Trophoblast cell (in vitro differentiated cells and primary cell): ENCODE results near the gene ASCL3.

Experiments
- DNase-seq, 2 donors: peaks; one replicate each; pipeline ENCODE4 v3.0.0-alpha.2; 2016
- H2AFZ ChIP-seq: 2 replicates; pipeline ENCODE4 v1.6.1; 2013; ENCODE audit warnings: low read length, moderate library complexity, mild to moderate bottlenecking; ENCODE audit not compliant: insufficient read depth, poor library complexity
- H2AK5ac ChIP-seq: 2 replicates; pipeline ENCODE4 v1.6.1; 2013; ENCODE audit warnings: mild to moderate bottlenecking, low read length
- H2BK120ac ChIP-seq: 2 replicates; pipeline ENCODE4 v1.6.1; 2013; ENCODE audit warnings: low read length, mild to moderate bottlenecking, moderate library complexity; ENCODE audit not compliant: insufficient read depth, poor library complexity
- H2BK12ac ChIP-seq: 2 replicates; pipeline ENCODE4 v1.6.1; 2013; ENCODE audit warnings: mild to moderate bottlenecking, low read length, moderate library complexity
- H2BK5ac ChIP-seq: 2 replicates; pipeline ENCODE4 v1.6.1; 2013; ENCODE audit warnings: low read length, low read depth, moderate library complexity, mild to moderate bottlenecking; ENCODE audit not compliant: poor library complexity
- H3K14ac ChIP-seq: 2 replicates; pipeline ENCODE4 v1.6.1; 2013; ENCODE audit warnings: mild to moderate bottlenecking, low read length
- H3K18ac ChIP-seq: 2 replicates; pipeline ENCODE4 v1.6.1; 2013; ENCODE audit warnings: mild to moderate bottlenecking, low read length
- H3K23ac ChIP-seq: 2 replicates; pipeline ENCODE4 v1.6.1; 2013; ENCODE audit warnings: low read length
- H3K27ac ChIP-seq: 2 replicates; pipeline ENCODE4 v1.5.1; 2013; ENCODE audit warnings: low read depth, mild to moderate bottlenecking, inconsistent platforms, low read length, moderate library complexity
- H3K27me3 ChIP-seq: 2 replicates; pipeline ENCODE4 v1.6.1; 2013; ENCODE audit warnings: inconsistent platforms, mild to moderate bottlenecking, low read length, moderate library complexity; ENCODE audit not compliant: insufficient read depth
- H3K36me3 ChIP-seq, 2 experiments: 1 replicate in 1 of 2; 2 replicates in 1 of 2; pipeline ENCODE4 v1.6.1; 2013; ENCODE audit warnings: low read length in 2 of 2, mild to moderate bottlenecking in 2 of 2, moderate library complexity in 1 of 2; ENCODE audit not compliant: insufficient read depth in 2 of 2, control insufficient read depth in 1 of 2
- H3K4ac ChIP-seq: 2 replicates; pipeline ENCODE4 v1.6.1; 2013; ENCODE audit warnings: low read depth, mild to moderate bottlenecking, low read length, moderate library complexity
- H3K4me1 ChIP-seq, 2 experiments: 1 replicate in 1 of 2; 2 replicates in 1 of 2; pipeline ENCODE4 v1.6.1; 2013; ENCODE audit warnings: low read length in 2 of 2, mild to moderate bottlenecking in 2 of 2, moderate library complexity in 1 of 2; ENCODE audit not compliant: insufficient read depth in 2 of 2, control insufficient read depth in 1 of 2
- H3K4me2 ChIP-seq: 2 replicates; pipeline ENCODE4 v1.6.1; 2013; ENCODE audit warnings: inconsistent platforms, mild to moderate bottlenecking, low read length, moderate library complexity
- H3K4me3 ChIP-seq: 2 replicates; pipeline ENCODE4 v1.5.1; 2013; ENCODE audit warnings: mild to moderate bottlenecking, low read depth, low read length, inconsistent platforms
- H3K79me1 ChIP-seq: one replicate; pipeline ENCODE4 v1.6.1; 2013; ENCODE audit warnings: low read length
- H3K79me2 ChIP-seq: 2 replicates; pipeline ENCODE4 v1.6.1; 2013; ENCODE audit warnings: low read length, mild to moderate bottlenecking; ENCODE audit not compliant: control insufficient read depth, insufficient read depth, poor library complexity
- H3K9ac ChIP-seq: 2 replicates; pipeline ENCODE4 v1.6.1; 2013; ENCODE audit warnings: mild to moderate bottlenecking, low read length
- H3K9me3 ChIP-seq: 2 replicates; pipeline ENCODE4 v1.6.1; 2013; ENCODE audit warnings: low read depth, mild to moderate bottlenecking, control low read depth, inconsistent platforms, low read length; ENCODE audit not compliant: insufficient read depth
- H4K12ac ChIP-seq: 2 replicates; pipeline ENCODE4 v1.6.1; 2013; ENCODE audit warnings: low read depth, mild to moderate bottlenecking, low read length, moderate library complexity
- H4K8ac ChIP-seq: 2 replicates; pipeline ENCODE4 v1.6.1; 2013; ENCODE audit warnings: low read depth, mild to moderate bottlenecking, low read length, moderate library complexity
- H4K91ac ChIP-seq: one replicate; pipeline ENCODE4 v1.6.1; 2013; ENCODE audit warnings: low read depth, mild to moderate bottlenecking, low read length, moderate library complexity
- WGBS: extraction: QIAGEN DNeasy Blood & Tissue Kit; methylation state at CpG from one replicate; pipeline ENCODE4 v1.1.7; 2013; ENCODE audit warnings: missing lambda C conversion rate; ENCODE audit not compliant: insufficient read length, insufficient coverage; ENCODE audit errors: extremely low coverage; 5-methylcytosine and 5-hydroxymethylcytosine counted together

The ASCL3 gene

GRCh38 chr11:8947230-8947943, 4.6 kb upstream of the ASCL3 start:
- Histone ChIP-seq H3K36me3 (peaks cover 1 to 4% of the 10 kb centered on the region in 2 experiments), H4K8ac (no peak overlapping the region), H3K23ac (no peak overlapping the region), H3K79me2 (no peaks in the 10 kb centered on the region), H3K4me3 (no peak overlapping the region), H4K12ac (no peak overlapping the region), H3K4me1 (no peaks in the 10 kb centered on the region), H3K4me2 (no peak overlapping the region), H3K27ac (no peak overlapping the region), H3K4ac (no peak overlapping the region), H2BK12ac (no peak overlapping the region), H3K27me3 (no peaks in the 10 kb centered on the region), H3K79me1 (no peaks in the 10 kb centered on the region), H2BK120ac (no peak overlapping the region), H2AFZ (no peak overlapping the region), H3K18ac (no peak overlapping the region), H2AK5ac (no peak overlapping the region), H3K9me3 (no peaks in the 10 kb centered on the region), H2BK5ac (no peak overlapping the region), H3K9ac (no peak overlapping the region), H3K14ac (no peak overlapping the region), H4K91ac (no peak overlapping the region)
- DNase-seq: no peak
- WGBS: no CpG with 5 or more reads among the region's 4 CpGs

- Histone ChIP-seq H3K27me3 (no peaks in the 10 kb centered on the region), H3K36me3 (no peaks in the 10 kb centered on the region), H3K23ac (no peak overlapping the region), H2AK5ac (no peak overlapping the region), H3K4me1 (no peaks in the 10 kb centered on the region), H3K18ac (no peak overlapping the region), H3K9me3 (no peaks in the 10 kb centered on the region), H4K91ac (no peak overlapping the region), H3K27ac (no peak overlapping the region), H2BK5ac (no peak overlapping the region), H3K4me2 (no peak overlapping the region), H3K79me1 (no peaks in the 10 kb centered on the region), H3K4ac (no peak overlapping the region), H4K12ac (no peak overlapping the region), H2BK12ac (no peak overlapping the region), H2AFZ (no peak overlapping the region), H2BK120ac (no peak overlapping the region), H3K79me2 (no peaks in the 10 kb centered on the region), H3K4me3 (no peak overlapping the region), H3K14ac (no peak overlapping the region), H3K9ac (no peak overlapping the region), H4K8ac (no peak overlapping the region)
- DNase-seq: no peak
- no CpG with 5 or more reads among the region's 8 CpGs for WGBS
These were observed 1.3 kb downstream of the ASCL3 start for GRCh38 chr11:8941341-8942103.

GRCh38 chr11:8937659-8938058, 5.2 kb downstream of the ASCL3 start:
- H3K79me1 ChIP-seq: no peaks in the 10 kb centered on the region
- H3K4me1 ChIP-seq: peaks cover 3 to 9% of the 10 kb centered on the region in 2 experiments
- H3K79me2 ChIP-seq: no peaks in the 10 kb centered on the region
- H4K12ac ChIP-seq: no peak overlapping the region
- DNase-seq: no peak
- no peak overlapping the region for H2BK120ac ChIP-seq
- H2AFZ ChIP-seq: no peak overlapping the region
- no CpG with 5 or more reads among the region's 14 CpGs for WGBS
- no peak overlapping the region for H4K91ac ChIP-seq
- no peak overlapping the region for H3K18ac ChIP-seq
- no peak overlapping the region for H4K8ac ChIP-seq
- no peaks in the 10 kb centered on the region for H3K27me3 ChIP-seq
- H3K4me3 ChIP-seq: no peak overlapping the region
- H3K23ac ChIP-seq: no peak overlapping the region
- no peaks in the 10 kb centered on the region for H3K9me3 ChIP-seq
- no peak overlapping the region for H2AK5ac ChIP-seq
- H3K4me2 ChIP-seq: no peak overlapping the region
- no peak overlapping the region for H3K14ac ChIP-seq
- no peaks in the 10 kb centered on the region for H3K36me3 ChIP-seq
- no peak overlapping the region for H3K9ac ChIP-seq
- no peak overlapping the region for H2BK5ac ChIP-seq
- no peak overlapping the region for H2BK12ac ChIP-seq
- H3K27ac ChIP-seq: no peak overlapping the region
- H3K4ac ChIP-seq: no peak overlapping the region

- peaks cover 4 to 11% of the 10 kb centered on the region in 2 experiments for H3K4me1 ChIP-seq
- no peaks in the 10 kb centered on the region for H3K27me3 ChIP-seq
- H3K36me3 ChIP-seq: no peaks in the 10 kb centered on the region
- H3K4me2 ChIP-seq: no peak overlapping the region
- no peaks in the 10 kb centered on the region for H3K9me3 ChIP-seq
- no peak overlapping the region for H2AK5ac ChIP-seq
- no peak overlapping the region for H2AFZ ChIP-seq
- H2BK120ac ChIP-seq: no peak overlapping the region
- DNase-seq: peak in 1 of 2 donors; percentile 29
- H3K79me1 ChIP-seq: no peaks in the 10 kb centered on the region
- no peak overlapping the region for H3K23ac ChIP-seq
- H3K14ac ChIP-seq: no peak overlapping the region
- H4K91ac ChIP-seq: no peak overlapping the region
- no peak overlapping the region for H4K12ac ChIP-seq
- H3K9ac ChIP-seq: no peak overlapping the region
- no peak overlapping the region for H2BK5ac ChIP-seq
- H4K8ac ChIP-seq: no peak overlapping the region
- no peak overlapping the region for H3K4me3 ChIP-seq
- H2BK12ac ChIP-seq: no peak overlapping the region
- H3K4ac ChIP-seq: no peak overlapping the region
- no CpG with 5 or more reads among the region's 10 CpGs for WGBS
- no peak overlapping the region for H3K18ac ChIP-seq
- no peak overlapping the region for H3K27ac ChIP-seq
- H3K79me2 ChIP-seq: no peaks in the 10 kb centered on the region
These were observed 5.7 kb downstream of the ASCL3 start for GRCh38 chr11:8937159-8937558.
